HCT116 (cell line): ENCODE measurements around the gene SPTB. TPM values are rescaled to one million over a fixed set of nuclear protein-coding genes. Genes with fewer than 3 reads are reported as not detected.

ENCODE experiments used
- ATAC-seq: fragments of 200-7000 bp; cut with Tn5 transposase; 2 replicates; pipeline ENCODE4 v1.9.1; 2020; ENCODE audit warnings: mild to moderate bottlenecking, moderate library complexity
- BruUV-seq: library from RNA; stranded (reverse); fragments of 400-500 nt; replicated peaks from 2 replicates; lab custom pipeline; 2021; lab: Mats Ljungman, UMichigan
- CTCF ChIA-PET: fragments of 300-600 bp; sonication (Branson Sonifier 250); formaldehyde crosslinking; loops from one replicate; lab custom pipeline; 2021; ENCODE audit warnings: antibody characterized with exemption; lab: Charles Lee
- POLR2A ChIA-PET: fragments of 300-600, 350-600 bp; sonication (Branson Sonifier 250); formaldehyde crosslinking; loops from one replicate; lab custom pipeline; 2021; ENCODE audit warnings: antibody characterized with exemption; lab: Charles Lee
- RAD21 ChIA-PET, 2 experiments: fragments of 300-600 bp; sonication (Branson Sonifier 250); formaldehyde crosslinking; loops; one replicate each; lab custom pipeline; 2023; ENCODE audit warnings: low total read pairs in 2 of 2; ENCODE audit not compliant: uncharacterized antibody in 2 of 2, unreplicated experiment in 2 of 2, low non-redundant PET in 1 of 2; lab: Charles Lee
- DNase-seq: peaks from one replicate; pipeline ENCODE4 v3.0.0-alpha.2; 2010; ENCODE audit warnings: low read depth, low spot score
- H2AFZ ChIP-seq: fragments of 200-600 bp; shearing (Covaris generic), sonication (generic); 2 replicates; pipeline ENCODE4 v1.6.1; 2017; ENCODE audit warnings: low read depth, mixed run types, mixed read lengths, antibody characterized with exemption, low read length; ENCODE audit not compliant: poor library complexity, severe bottlenecking
- H3K27ac ChIP-seq: 2 replicates; pipeline ENCODE4 v1.5.1; 2012; ENCODE audit warnings: low read depth, low read length
- H3K27me3 ChIP-seq: fragments of 200-600 bp; sonication (generic); 2 replicates; pipeline ENCODE4 v1.6.1; 2016; ENCODE audit warnings: mixed run types, low read length, mixed read lengths; ENCODE audit not compliant: insufficient read depth
- H3K36me3 ChIP-seq, 2 experiments: fragments of 200-500 bp in 1 of 2; fragments of 200-600 bp in 1 of 2; sonication (Bioruptor generic) in 1 of 2; sonication (generic) in 1 of 2; 2 replicates each; pipeline versions ENCODE4 v1.5.1 to v1.6.1; 2014 to 2016; ENCODE audit warnings: low read length in 2 of 2, inconsistent platforms in 1 of 2, mixed read lengths in 1 of 2, mixed run types in 1 of 2; ENCODE audit not compliant: insufficient read depth in 2 of 2, control insufficient read depth in 1 of 2
- H3K4me1 ChIP-seq, 2 experiments: fragments of 200-600 bp in 1 of 2; sonication (generic) in 1 of 2; 2 replicates each; pipeline versions ENCODE4 v1.5.1 to v1.6.1; 2012 to 2017; ENCODE audit warnings: low read length in 2 of 2, inconsistent platforms in 1 of 2, mild to moderate bottlenecking in 1 of 2, mixed read lengths in 1 of 2, mixed run types in 1 of 2, moderate library complexity in 1 of 2; ENCODE audit not compliant: insufficient read depth in 2 of 2, control insufficient read depth in 1 of 2
- H3K4me2 ChIP-seq: fragments of 200-600 bp; sonication (generic); 2 replicates; pipeline ENCODE4 v1.6.1; 2017; ENCODE audit warnings: mixed run types, low read length, mixed read lengths
- H3K4me3 ChIP-seq, 2 experiments: fragments of 200-600 bp in 1 of 2; sonication (generic) in 1 of 2; replicated peaks in 1 of 2; 2 replicates each; pipeline ENCODE4 v1.5.1; 2011 to 2016; ENCODE audit warnings: low read length in 2 of 2, control low read depth in 1 of 2, low read depth in 1 of 2, mild to moderate bottlenecking in 1 of 2, mixed read lengths in 1 of 2, mixed run types in 1 of 2
- H3K79me2 ChIP-seq: fragments of 200-600 bp; sonication (generic); 2 replicates; pipeline ENCODE4 v1.6.1; 2017; ENCODE audit warnings: mild to moderate bottlenecking, mixed run types, low read length, moderate library complexity, mixed read lengths; ENCODE audit not compliant: insufficient read depth
- H3K9ac ChIP-seq: fragments of 200-600 bp; sonication (generic); 2 replicates; pipeline ENCODE4 v1.6.1; 2016; ENCODE audit warnings: low read length, mixed read lengths
- H3K9me2 ChIP-seq: fragments of 200-600 bp; sonication (generic), shearing (Covaris generic); 2 replicates; pipeline ENCODE4 v1.6.1; 2017; ENCODE audit warnings: mixed run types, mild to moderate bottlenecking, moderate library complexity; ENCODE audit not compliant: insufficient read depth
- H3K9me3 ChIP-seq, 2 experiments: fragments of 200-500 bp in 1 of 2; fragments of 200-600 bp in 1 of 2; sonication (Bioruptor generic) in 1 of 2; sonication (generic) in 1 of 2; 2 replicates each; pipeline ENCODE4 v1.6.1; 2014 to 2017; ENCODE audit warnings: low read length in 2 of 2, mixed read lengths in 2 of 2, inconsistent platforms in 1 of 2, low read depth in 1 of 2, mild to moderate bottlenecking in 1 of 2, mixed run types in 1 of 2, moderate library complexity in 1 of 2; ENCODE audit not compliant: control insufficient read depth in 1 of 2, insufficient read depth in 1 of 2
- H4K20me1 ChIP-seq: fragments of 200-600 bp; sonication (generic), shearing (Covaris generic); 2 replicates; pipeline ENCODE4 v1.6.1; 2017; ENCODE audit warnings: mixed run types, mild to moderate bottlenecking, moderate library complexity; ENCODE audit not compliant: insufficient read depth
- CBX3 ChIP-seq: IDR thresholded peaks from 2 replicates; pipeline ENCODE4 v1.6.1; 2012; ENCODE audit warnings: low read depth
- CEBPB ChIP-seq: IDR thresholded peaks from 2 replicates; pipeline ENCODE4 v1.6.1; 2012; ENCODE audit warnings: low read depth
- EGR1 ChIP-seq: IDR thresholded peaks from 2 replicates; pipeline ENCODE4 v1.6.1; 2012; ENCODE audit warnings: low read depth
- ELF1 ChIP-seq: IDR thresholded peaks from 2 replicates; pipeline ENCODE4 v1.6.1; 2012; ENCODE audit warnings: low read depth, borderline replicate concordance
- EZH2phosphoT487 ChIP-seq: fragments of 200-600 bp; IDR thresholded peaks from 2 replicates; pipeline ENCODE4 v1.6.1; 2018; ENCODE audit warnings: antibody characterized with exemption, borderline replicate concordance
- JUND ChIP-seq: IDR thresholded peaks from 2 replicates; pipeline ENCODE4 v1.6.1; 2012
- POLR2A ChIP-seq: IDR thresholded peaks from 2 replicates; pipeline ENCODE4 v1.7.0; 2011; ENCODE audit warnings: borderline replicate concordance; ENCODE audit not compliant: insufficient read depth, insufficient read length; ENCODE audit errors: extremely low read depth
- POLR2AphosphoS5 ChIP-seq: IDR thresholded peaks from 2 replicates; pipeline ENCODE4 v1.6.1; 2011; ENCODE audit warnings: mild to moderate bottlenecking, low read depth, low read length, moderate library complexity
- SIN3A ChIP-seq: IDR thresholded peaks from 2 replicates; pipeline ENCODE4 v1.6.1; 2012; ENCODE audit warnings: low read depth
- SP1 ChIP-seq: IDR thresholded peaks from 2 replicates; pipeline ENCODE4 v1.6.1; 2012; ENCODE audit warnings: low read depth
- SRF ChIP-seq: IDR thresholded peaks from 2 replicates; pipeline ENCODE4 v1.6.1; 2012; ENCODE audit warnings: low read depth
- TCF7L2 ChIP-seq: IDR thresholded peaks from 2 replicates; pipeline ENCODE4 v1.7.0; 2011; ENCODE audit warnings: borderline replicate concordance, inconsistent platforms; ENCODE audit not compliant: insufficient read depth, insufficient read length; ENCODE audit errors: extremely low read depth
- YY1 ChIP-seq: IDR thresholded peaks from 2 replicates; pipeline ENCODE4 v1.6.1; 2011; ENCODE audit warnings: low read length, low read depth, moderate library complexity, mild to moderate bottlenecking; ENCODE audit not compliant: insufficient replicate concordance; ENCODE audit errors: extremely low read depth
- ZFX ChIP-seq: fragments of 450-650 bp; IDR thresholded peaks from 2 replicates; pipeline ENCODE4 v1.6.1; 2017
- ZNF274 ChIP-seq: fragments of 200-500 bp; sonication (Bioruptor generic); IDR thresholded peaks from 2 replicates; pipeline ENCODE4 v1.6.1; 2014; ENCODE audit warnings: mild to moderate bottlenecking, low read depth, low read length, inconsistent platforms
- intact Hi-C: fragments of 100-400 bp; cut with micrococcal nuclease; formaldehyde crosslinking; loops from 2 replicates; pipeline ENCODE4 v1.10.0; 2022
- total RNA-seq: library from RNA; stranded (reverse); gene quantifications from one replicate; pipeline ENCODE4 v1.2.1, GENCODE V29; 2021; ENCODE audit not compliant: unreplicated experiment
- TF ChIP-seq, protein P1 (sequence below): IDR thresholded peaks from 2 replicates; pipeline ENCODE4 v1.6.1; 2011; ENCODE audit warnings: mild to moderate bottlenecking, low read length, moderate library complexity; ENCODE audit not compliant: insufficient replicate concordance; ENCODE audit errors: extremely low read depth
- TF ChIP-seq, protein P2 (sequence below): IDR thresholded peaks from 2 replicates; pipeline ENCODE4 v1.6.1; 2012
- TF ChIP-seq, protein P3 (sequence below): IDR thresholded peaks from 2 replicates; pipeline ENCODE4 v1.6.1; 2012
- TF ChIP-seq, protein P4 (sequence below), 3 experiments: fragments of 200-600 bp in 1 of 3; sonication (generic) in 1 of 3; IDR thresholded peaks in 2 of 3; conservative IDR thresholded peaks in 1 of 3; 2 replicates each; pipeline ENCODE4 v1.5.1; 2012 to 2017; ENCODE audit warnings: low read depth in 2 of 3, low read length in 2 of 3, antibody characterized with exemption in 1 of 3, borderline replicate concordance in 1 of 3, control low read depth in 1 of 3, mild to moderate bottlenecking in 1 of 3, mixed read lengths in 1 of 3, mixed run types in 1 of 3, moderate library complexity in 1 of 3; ENCODE audit not compliant: insufficient read depth in 1 of 3
- TF ChIP-seq, protein P5 (sequence below): IDR thresholded peaks from 2 replicates; pipeline ENCODE4 v1.6.1; 2012; ENCODE audit warnings: low read depth

The SPTB gene
- total RNA-seq, 1 experiment from 2014 or later, result 4.2 TPM

DNA sequence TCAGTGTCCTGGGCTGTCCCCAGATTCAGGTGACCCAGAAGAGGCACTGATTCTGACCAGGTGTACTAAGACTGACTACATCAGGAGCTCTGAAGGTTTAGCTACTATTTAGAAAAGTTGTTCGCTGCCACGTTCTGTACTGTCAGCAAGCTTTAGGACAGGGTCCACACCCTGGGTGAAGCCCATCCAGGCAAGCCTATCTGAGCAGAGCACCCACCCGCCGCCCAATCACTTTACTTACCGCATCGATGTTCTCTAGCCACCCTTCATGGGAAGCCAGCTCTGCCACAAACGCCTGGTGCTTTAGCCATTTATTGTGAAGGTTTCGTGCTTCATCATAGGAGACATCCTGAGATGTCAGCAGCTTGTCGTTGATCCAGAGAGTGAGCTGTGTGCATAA is 95.7 kb downstream of the SPTB start:
- RAD21 ChIA-PET, result no interaction called here
- no peaks in the 10 kb centered on the region for H3K9me2 ChIP-seq
- CTCF ChIA-PET, result interaction anchor here (1.0 kb wide), 1 partner anchor 22 kb away, joined by 3 read pairs; no protein-coding TSS in a partner anchor
- H3K9ac ChIP-seq, result no peak overlapping the region
- H3K36me3 ChIP-seq, result no peaks in the 10 kb centered on the region
- H3K4me2 ChIP-seq, result no peak overlapping the region
- TF ChIP-seq JUND (no peak), EGR1 (no peak), YY1 (no peak), ZNF274 (no peak), POLR2A (no peak), SIN3A (no peak), ELF1 (no peak), EZH2phosphoT487 (no peak), TCF7L2 (no peak), ZFX (no peak), SP1 (no peak), CEBPB (no peak), CBX3 (no peak), POLR2AphosphoS5 (no peak), SRF (no peak)
- TF ChIP-seq, protein P1, sequence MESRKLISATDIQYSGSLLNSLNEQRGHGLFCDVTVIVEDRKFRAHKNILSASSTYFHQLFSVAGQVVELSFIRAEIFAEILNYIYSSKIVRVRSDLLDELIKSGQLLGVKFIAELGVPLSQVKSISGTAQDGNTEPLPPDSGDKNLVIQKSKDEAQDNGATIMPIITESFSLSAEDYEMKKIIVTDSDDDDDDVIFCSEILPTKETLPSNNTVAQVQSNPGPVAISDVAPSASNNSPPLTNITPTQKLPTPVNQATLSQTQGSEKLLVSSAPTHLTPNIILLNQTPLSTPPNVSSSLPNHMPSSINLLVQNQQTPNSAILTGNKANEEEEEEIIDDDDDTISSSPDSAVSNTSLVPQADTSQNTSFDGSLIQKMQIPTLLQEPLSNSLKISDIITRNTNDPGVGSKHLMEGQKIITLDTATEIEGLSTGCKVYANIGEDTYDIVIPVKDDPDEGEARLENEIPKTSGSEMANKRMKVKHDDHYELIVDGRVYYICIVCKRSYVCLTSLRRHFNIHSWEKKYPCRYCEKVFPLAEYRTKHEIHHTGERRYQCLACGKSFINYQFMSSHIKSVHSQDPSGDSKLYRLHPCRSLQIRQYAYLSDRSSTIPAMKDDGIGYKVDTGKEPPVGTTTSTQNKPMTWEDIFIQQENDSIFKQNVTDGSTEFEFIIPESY, result no peak
- TF ChIP-seq, protein P2, sequence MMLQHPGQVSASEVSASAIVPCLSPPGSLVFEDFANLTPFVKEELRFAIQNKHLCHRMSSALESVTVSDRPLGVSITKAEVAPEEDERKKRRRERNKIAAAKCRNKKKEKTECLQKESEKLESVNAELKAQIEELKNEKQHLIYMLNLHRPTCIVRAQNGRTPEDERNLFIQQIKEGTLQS, result no peak
- TF ChIP-seq, protein P3, sequence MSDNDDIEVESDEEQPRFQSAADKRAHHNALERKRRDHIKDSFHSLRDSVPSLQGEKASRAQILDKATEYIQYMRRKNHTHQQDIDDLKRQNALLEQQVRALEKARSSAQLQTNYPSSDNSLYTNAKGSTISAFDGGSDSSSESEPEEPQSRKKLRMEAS, result no peak
- TF ChIP-seq, protein P4, sequence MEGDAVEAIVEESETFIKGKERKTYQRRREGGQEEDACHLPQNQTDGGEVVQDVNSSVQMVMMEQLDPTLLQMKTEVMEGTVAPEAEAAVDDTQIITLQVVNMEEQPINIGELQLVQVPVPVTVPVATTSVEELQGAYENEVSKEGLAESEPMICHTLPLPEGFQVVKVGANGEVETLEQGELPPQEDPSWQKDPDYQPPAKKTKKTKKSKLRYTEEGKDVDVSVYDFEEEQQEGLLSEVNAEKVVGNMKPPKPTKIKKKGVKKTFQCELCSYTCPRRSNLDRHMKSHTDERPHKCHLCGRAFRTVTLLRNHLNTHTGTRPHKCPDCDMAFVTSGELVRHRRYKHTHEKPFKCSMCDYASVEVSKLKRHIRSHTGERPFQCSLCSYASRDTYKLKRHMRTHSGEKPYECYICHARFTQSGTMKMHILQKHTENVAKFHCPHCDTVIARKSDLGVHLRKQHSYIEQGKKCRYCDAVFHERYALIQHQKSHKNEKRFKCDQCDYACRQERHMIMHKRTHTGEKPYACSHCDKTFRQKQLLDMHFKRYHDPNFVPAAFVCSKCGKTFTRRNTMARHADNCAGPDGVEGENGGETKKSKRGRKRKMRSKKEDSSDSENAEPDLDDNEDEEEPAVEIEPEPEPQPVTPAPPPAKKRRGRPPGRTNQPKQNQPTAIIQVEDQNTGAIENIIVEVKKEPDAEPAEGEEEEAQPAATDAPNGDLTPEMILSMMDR (IDR thresholded peaks at IDR 0.05 in 2 of 3, conservative IDR thresholded peaks at IDR 0.05 in 1 of 3; ENCODE audit: borderline replicate concordance in 1 of 3, insufficient read depth in 1 of 3, low read depth in 2 of 3, low read length in 2 of 3), result no peak
- TF ChIP-seq, protein P5, sequence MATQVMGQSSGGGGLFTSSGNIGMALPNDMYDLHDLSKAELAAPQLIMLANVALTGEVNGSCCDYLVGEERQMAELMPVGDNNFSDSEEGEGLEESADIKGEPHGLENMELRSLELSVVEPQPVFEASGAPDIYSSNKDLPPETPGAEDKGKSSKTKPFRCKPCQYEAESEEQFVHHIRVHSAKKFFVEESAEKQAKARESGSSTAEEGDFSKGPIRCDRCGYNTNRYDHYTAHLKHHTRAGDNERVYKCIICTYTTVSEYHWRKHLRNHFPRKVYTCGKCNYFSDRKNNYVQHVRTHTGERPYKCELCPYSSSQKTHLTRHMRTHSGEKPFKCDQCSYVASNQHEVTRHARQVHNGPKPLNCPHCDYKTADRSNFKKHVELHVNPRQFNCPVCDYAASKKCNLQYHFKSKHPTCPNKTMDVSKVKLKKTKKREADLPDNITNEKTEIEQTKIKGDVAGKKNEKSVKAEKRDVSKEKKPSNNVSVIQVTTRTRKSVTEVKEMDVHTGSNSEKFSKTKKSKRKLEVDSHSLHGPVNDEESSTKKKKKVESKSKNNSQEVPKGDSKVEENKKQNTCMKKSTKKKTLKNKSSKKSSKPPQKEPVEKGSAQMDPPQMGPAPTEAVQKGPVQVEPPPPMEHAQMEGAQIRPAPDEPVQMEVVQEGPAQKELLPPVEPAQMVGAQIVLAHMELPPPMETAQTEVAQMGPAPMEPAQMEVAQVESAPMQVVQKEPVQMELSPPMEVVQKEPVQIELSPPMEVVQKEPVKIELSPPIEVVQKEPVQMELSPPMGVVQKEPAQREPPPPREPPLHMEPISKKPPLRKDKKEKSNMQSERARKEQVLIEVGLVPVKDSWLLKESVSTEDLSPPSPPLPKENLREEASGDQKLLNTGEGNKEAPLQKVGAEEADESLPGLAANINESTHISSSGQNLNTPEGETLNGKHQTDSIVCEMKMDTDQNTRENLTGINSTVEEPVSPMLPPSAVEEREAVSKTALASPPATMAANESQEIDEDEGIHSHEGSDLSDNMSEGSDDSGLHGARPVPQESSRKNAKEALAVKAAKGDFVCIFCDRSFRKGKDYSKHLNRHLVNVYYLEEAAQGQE, result no peak
- DNase-seq, result no peak
- intact Hi-C loops, result no loop called here
- H3K27me3 ChIP-seq, result no peaks in the 10 kb centered on the region
- peaks cover 2 to 9% of the 10 kb centered on the region in 2 experiments; a peak in 2 of 4 replicates for H3K4me1 ChIP-seq
- BruUV-seq, result no TSS peak
- no peak overlapping the region for H3K4me3 ChIP-seq
- no peaks in the 10 kb centered on the region for H3K79me2 ChIP-seq
- POLR2A ChIA-PET, result no interaction called here
- H2AFZ ChIP-seq, result no peak overlapping the region
- H4K20me1 ChIP-seq, result no peaks in the 10 kb centered on the region
- no peaks in the 10 kb centered on the region for H3K9me3 ChIP-seq
- ATAC-seq, result no peak
- H3K27ac ChIP-seq, result no peak overlapping the region
